Astrocyte of the cerebellum (primary cell): ENCODE results near the gene CNOT11.
"Not testable (repeated sequence)": the region's sequence is repeated elsewhere in the genome, so short reads cannot be mapped to it uniquely, and the experiment has no call there.

ENCODE experiments used
- DNase-seq: peaks from one replicate; pipeline ENCODE4 v3.0.0-alpha.2; 2011; ENCODE audit warnings: low read depth
- H3K4me3 ChIP-seq: 2 replicates; pipeline ENCODE4 v1.5.1; 2011; ENCODE audit warnings: mild to moderate bottlenecking, low read depth, low read length, moderate library complexity
- in situ Hi-C: cut with HindIII; loops from 2 replicates; pipeline ENCODE4 v1.10.0; 2017; ENCODE audit warnings: low sequenced_read_pairs
- TF ChIP-seq, protein P1 (sequence below): IDR thresholded peaks from 2 replicates; pipeline ENCODE4 v1.5.1; 2012; ENCODE audit warnings: low read length, low read depth, moderate library complexity, mild to moderate bottlenecking; ENCODE audit errors: missing control alignments

CNOT11 gene

DNA sequence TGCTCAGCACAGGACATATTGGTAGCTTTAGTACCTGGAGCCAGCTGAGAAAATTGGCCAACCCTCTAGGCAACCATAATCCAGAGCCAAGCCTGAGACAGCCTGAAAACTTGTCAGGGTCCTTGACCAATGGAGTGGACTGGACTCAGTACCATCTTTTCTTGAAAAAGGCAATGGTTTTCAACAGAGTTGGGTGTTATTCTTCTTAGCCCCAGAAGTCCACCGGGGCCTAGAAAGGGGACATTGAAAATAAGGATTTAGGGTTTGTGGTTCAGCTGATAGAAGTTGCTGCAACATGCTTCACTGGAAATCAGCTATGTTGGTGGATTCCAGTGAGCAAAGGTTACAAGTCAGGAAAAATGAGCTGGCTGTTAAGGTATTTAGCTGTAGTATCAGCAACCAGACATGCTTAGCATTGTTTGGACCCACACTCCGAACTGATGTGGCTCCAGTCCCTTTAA, 22.1 kb upstream of the CNOT11 start:
- TF ChIP-seq, protein P1, sequence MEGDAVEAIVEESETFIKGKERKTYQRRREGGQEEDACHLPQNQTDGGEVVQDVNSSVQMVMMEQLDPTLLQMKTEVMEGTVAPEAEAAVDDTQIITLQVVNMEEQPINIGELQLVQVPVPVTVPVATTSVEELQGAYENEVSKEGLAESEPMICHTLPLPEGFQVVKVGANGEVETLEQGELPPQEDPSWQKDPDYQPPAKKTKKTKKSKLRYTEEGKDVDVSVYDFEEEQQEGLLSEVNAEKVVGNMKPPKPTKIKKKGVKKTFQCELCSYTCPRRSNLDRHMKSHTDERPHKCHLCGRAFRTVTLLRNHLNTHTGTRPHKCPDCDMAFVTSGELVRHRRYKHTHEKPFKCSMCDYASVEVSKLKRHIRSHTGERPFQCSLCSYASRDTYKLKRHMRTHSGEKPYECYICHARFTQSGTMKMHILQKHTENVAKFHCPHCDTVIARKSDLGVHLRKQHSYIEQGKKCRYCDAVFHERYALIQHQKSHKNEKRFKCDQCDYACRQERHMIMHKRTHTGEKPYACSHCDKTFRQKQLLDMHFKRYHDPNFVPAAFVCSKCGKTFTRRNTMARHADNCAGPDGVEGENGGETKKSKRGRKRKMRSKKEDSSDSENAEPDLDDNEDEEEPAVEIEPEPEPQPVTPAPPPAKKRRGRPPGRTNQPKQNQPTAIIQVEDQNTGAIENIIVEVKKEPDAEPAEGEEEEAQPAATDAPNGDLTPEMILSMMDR = no peak
- no peak overlapping the region for H3K4me3 ChIP-seq
- peak; percentile 31 for DNase-seq
- in situ Hi-C loops = no loop called here

DNA sequence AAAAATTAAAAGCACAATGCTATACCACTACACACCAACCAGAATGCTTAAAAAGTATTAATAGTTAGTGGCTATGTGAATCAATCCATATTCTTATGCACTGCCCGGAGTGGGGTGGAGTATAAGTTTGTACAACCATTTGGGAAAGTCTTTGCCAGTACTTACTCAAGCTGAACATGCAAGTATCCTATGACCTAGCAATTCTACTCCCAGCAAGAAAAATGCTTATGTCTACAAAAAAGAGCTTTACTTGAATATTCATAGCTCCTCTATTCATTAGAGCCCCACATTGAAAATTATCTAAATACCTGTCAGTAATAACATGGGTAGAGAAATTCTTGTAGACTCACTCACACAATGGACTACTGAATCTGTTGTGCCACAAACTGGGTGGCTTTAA, 21.4 kb upstream of the CNOT11 start:
- TF ChIP-seq, protein P1 = no peak
- in situ Hi-C loops = no loop called here
- DNase-seq = no peak
- no peak overlapping the region for H3K4me3 ChIP-seq

DNA sequence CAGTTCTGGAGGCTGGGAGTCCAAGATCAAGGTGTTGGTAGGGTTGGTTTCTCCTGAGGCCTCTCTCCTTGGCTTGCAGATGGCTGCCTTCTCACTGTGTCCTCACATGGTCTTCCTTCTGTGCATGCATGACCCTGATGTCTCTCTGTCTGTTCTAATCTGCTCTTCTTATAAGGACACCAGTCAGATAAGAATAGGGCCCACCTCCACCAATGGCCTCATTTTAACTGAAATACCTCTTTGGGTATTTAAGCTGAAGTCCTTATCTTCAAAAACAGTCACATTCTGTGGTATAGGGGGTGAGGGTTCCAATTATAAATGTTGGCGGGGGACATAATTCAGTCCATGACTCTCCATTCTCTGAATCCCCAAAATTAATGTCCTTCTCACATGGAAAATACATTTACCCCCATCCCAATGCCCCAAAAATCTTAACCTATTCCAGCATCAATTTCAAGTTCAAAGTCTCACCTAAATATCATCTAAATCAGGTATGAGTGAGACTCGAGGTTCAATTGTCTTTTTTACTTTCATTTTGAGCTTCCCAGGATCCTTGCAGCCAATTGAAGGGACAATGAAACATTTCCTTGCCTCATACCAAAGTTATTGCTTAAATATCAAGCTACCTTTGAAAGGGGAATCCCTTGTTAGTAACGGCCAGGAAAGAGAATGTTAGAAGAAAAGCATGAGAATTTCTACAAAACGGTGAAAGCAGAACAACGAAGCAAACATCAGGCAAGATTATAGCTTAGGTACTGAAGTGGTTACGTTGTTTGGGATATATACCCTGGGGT, 20.6 kb upstream of the CNOT11 start:
- in situ Hi-C loops = no loop called here
- TF ChIP-seq, protein P1 = no peak
- no peak overlapping the region for H3K4me3 ChIP-seq
- no peak for DNase-seq

DNA sequence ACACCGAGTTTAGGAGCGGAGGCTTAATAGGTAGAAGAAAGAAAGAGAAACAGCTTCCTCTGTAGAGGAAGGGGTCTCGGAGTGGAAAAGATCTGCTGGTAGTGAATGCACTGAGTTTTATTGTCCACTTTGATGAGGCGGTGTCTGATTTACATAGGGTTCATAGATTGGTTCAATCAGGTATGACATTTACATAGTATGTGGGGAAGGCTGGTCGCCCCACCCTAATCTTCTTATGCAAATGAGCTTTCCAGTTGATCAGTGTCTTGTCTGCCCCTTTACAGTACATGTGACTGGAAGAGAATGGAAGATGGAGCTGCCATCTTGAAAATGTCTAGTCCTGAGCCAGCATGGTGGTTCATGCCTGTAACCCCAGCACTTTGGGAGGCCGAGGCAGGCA, 19.9 kb upstream of the CNOT11 start:
- TF ChIP-seq, protein P1 = no peak
- no peak overlapping the region for H3K4me3 ChIP-seq
- in situ Hi-C loops = no loop called here
- DNase-seq = no peak

DNA sequence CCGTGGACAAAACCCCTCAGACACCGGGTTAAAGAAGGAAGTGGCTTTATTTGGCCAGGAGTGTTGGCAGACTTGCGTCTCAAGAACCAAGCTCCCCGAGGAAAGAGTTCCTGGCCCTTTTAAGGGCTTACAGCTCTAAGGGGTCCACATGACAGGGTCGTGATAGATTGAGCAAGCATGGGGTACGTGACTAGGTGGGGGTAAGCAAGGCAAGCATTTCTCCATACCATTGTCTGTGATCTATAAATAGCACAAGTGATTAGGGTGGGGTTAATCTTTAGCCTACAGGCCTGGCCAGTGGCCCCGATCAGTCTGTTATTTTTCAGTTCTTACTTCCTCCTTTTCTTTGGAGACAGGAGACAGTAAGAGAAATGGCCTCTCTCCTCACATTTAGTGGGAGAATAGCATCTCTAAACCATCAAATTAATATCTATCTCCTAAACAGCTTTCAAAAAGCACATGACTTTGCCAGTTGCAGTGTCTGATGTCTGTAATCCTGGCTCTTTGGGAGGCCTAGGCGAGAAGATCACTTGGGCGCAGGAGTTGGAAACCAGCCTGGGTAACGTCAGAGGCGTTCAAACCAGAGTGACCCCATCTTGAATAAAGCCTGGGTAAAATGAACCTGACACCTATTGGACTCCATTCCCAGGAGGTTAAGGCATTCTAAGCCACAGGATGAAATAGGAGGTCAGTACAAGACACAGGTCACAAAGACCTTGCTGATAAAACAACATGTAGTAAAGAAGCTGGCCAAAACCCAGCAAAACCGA, 18.3 kb upstream of the CNOT11 start:
- in situ Hi-C loops = no loop called here
- no peak overlapping the region for H3K4me3 ChIP-seq
- no peak for DNase-seq
- TF ChIP-seq, protein P1 = no peak

DNA sequence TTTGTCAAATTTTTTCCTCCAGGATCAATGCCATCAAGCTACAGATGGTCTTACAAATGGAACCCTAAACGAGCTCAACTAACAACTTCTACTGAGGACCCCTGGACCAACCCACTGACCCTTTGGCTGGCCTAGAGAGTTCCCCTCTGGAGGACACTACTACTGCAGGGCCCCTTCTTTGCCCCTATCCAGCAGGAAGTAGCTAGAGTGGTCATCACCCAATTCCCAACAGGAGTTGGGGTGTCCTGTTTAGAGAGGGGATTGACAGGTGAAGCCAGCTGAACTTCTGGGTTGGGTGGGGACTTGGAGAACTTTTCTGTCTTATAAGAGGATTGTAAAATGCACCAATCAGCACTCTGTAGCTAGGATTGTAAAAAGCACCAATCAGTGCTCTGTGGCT, 16.7 kb upstream of the CNOT11 start:
- in situ Hi-C loops, H3K4me3 ChIP-seq, DNase-seq: not testable (repeated sequence)

DNA sequence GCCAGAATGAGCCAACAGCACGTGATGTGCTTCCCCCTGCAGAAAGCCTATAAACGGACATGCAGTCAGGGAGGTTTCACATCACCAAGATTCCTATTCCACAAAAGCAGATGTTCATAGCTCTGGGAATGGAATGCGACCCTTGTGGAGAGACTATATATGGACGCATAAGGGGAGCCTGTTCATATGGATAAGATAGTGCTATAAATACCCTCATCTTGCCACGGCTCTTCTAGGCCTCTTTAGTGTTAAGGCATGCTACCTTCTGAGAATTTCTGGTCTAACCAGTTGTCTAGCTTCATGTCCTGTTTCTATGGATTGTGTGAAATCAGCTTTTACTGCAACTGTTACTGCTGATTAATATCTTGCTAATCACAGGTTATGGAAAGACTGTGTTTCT, 14.7 kb upstream of the CNOT11 start:
- in situ Hi-C loops, H3K4me3 ChIP-seq, DNase-seq: not testable (repeated sequence)
